ENCODE measurements around the gene PCDHGA10.
"Not testable (repeated sequence)": the region's sequence is repeated elsewhere in the genome, so short reads cannot be mapped to it uniquely, and the experiment has no call there.

The PCDHGA10 gene

GRCh38 chr5:141431286-141431685 is 18.5 kb downstream of the PCDHGA10 start:
- Mint-ChIP-seq H3K9me3 (ENCODE audit: low read depth) (peaks cover 4% of the 10 kb centered on the region), H3K36me3 (peaks cover 16% of the 10 kb centered on the region), H3K27ac (no peak overlapping the region), H3K4me3 (peak overlapping the region; percentile 82), H3K27me3 (peaks cover 41% of the 10 kb centered on the region), H3K4me1 (ENCODE audit: low read depth) (peaks cover 10% of the 10 kb centered on the region)

GRCh38 chr5:141432308-141432707 is 19.5 kb downstream of the PCDHGA10 start:
- not testable (repeated sequence) for H3K4me1 Mint-ChIP-seq (ENCODE audit: low read depth); H3K27ac Mint-ChIP-seq; H3K9me3 Mint-ChIP-seq (ENCODE audit: low read depth)
- Mint-ChIP-seq H3K27me3 (peaks cover 40% of the 10 kb centered on the region), H3K36me3 (peaks cover 16% of the 10 kb centered on the region), H3K4me3 (peak overlapping the region; percentile 41)

DNA sequence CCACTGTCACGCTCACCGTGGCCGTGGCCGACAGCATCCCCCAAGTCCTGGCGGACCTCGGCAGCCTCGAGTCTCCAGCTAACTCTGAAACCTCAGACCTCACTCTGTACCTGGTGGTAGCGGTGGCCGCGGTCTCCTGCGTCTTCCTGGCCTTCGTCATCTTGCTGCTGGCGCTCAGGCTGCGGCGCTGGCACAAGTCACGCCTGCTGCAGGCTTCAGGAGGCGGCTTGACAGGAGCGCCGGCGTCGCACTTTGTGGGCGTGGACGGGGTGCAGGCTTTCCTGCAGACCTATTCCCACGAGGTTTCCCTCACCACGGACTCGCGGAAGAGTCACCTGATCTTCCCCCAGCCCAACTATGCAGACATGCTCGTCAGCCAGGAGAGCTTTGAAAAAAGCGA is 19.9 kb downstream of the PCDHGA10 start:
- H3K4me3 Mint-ChIP-seq; H3K27ac Mint-ChIP-seq; H3K4me1 Mint-ChIP-seq (ENCODE audit: low read depth); H3K9me3 Mint-ChIP-seq (ENCODE audit: low read depth): not testable (repeated sequence)
- Mint-ChIP-seq H3K27me3 (peaks cover 40% of the 10 kb centered on the region), H3K36me3 (peaks cover 16% of the 10 kb centered on the region)

DNA sequence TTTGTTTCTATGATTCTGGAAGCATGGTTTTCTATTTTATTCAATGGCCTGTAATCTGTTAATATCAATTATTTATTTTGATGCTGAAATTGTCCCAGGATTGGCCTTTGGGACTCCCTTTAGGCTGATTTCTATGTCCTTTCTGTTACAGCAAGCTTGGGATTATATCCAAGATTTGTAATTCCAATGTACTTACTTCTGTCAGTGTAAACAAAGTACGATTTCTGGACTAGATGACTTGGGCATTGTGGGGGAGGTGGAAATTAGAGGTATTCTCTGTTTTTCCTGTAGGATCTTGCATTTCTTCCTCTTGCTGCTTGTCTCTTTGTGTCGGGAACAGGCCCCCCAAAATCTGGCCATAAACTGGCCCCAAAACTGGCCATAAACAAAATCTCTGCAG is 21.2 kb downstream of the PCDHGA10 start:
- H3K4me3 Mint-ChIP-seq: no peak overlapping the region
- H3K9me3 Mint-ChIP-seq (ENCODE audit: low read depth): peaks cover 4% of the 10 kb centered on the region

DNA sequence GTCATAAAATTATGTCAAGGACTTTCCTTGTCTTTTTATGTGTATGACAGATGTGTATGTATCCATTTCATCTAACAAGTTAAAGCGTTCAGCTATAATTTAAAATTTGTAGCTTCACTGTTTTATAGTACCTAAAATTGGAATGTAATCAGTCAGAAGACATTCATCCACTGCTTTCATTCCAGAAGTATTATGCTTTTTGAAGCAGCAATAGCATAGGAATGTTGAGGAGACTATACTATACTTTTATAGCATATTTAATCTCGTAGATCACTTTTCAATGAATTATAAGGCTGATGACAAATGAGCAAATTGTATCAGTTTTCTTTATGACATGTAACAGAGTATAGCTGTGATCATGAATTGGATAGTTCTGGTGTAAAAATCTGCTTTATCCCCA is 24.4 kb downstream of the PCDHGA10 start:
- H3K4me1 Mint-ChIP-seq (ENCODE audit: low read depth): no peaks in the 10 kb centered on the region
- no peak overlapping the region for H3K4me3 Mint-ChIP-seq
- H3K36me3 Mint-ChIP-seq: peaks cover 4% of the 10 kb centered on the region
- H3K27ac Mint-ChIP-seq: no peak overlapping the region
- peaks cover 2% of the 10 kb centered on the region for H3K9me3 Mint-ChIP-seq (ENCODE audit: low read depth)
- H3K27me3 Mint-ChIP-seq: peaks cover 25% of the 10 kb centered on the region

More for the DNA sequence above, 21.2 kb downstream of the PCDHGA10 start:
- Mint-ChIP-seq H3K27me3 (peaks cover 38% of the 10 kb centered on the region), H3K27ac (no peak overlapping the region), H3K4me1 (ENCODE audit: low read depth) (peaks cover 10% of the 10 kb centered on the region), H3K36me3 (peaks cover 13% of the 10 kb centered on the region)

GRCh38 chr5:141439411-141440141 is 26.8 kb downstream of the PCDHGA10 start:
- Mint-ChIP-seq H3K27ac (no peak overlapping the region), H3K27me3 (peaks cover 20% of the 10 kb centered on the region), H3K9me3 (ENCODE audit: low read depth) (peaks cover 4% of the 10 kb centered on the region), H3K4me3 (no peak overlapping the region), H3K4me1 (ENCODE audit: low read depth) (no peaks in the 10 kb centered on the region), H3K36me3 (peaks cover 2% of the 10 kb centered on the region)

GRCh38 chr5:141440341-141440740 is 27.6 kb downstream of the PCDHGA10 start:
- no peaks in the 10 kb centered on the region for H3K4me1 Mint-ChIP-seq (ENCODE audit: low read depth)
- H3K4me3 Mint-ChIP-seq: no peak overlapping the region
- H3K36me3 Mint-ChIP-seq: peaks cover 2% of the 10 kb centered on the region
- H3K9me3 Mint-ChIP-seq (ENCODE audit: low read depth): peaks cover 4% of the 10 kb centered on the region
- no peak overlapping the region for H3K27ac Mint-ChIP-seq
- H3K27me3 Mint-ChIP-seq: peaks cover 19% of the 10 kb centered on the region

DNA sequence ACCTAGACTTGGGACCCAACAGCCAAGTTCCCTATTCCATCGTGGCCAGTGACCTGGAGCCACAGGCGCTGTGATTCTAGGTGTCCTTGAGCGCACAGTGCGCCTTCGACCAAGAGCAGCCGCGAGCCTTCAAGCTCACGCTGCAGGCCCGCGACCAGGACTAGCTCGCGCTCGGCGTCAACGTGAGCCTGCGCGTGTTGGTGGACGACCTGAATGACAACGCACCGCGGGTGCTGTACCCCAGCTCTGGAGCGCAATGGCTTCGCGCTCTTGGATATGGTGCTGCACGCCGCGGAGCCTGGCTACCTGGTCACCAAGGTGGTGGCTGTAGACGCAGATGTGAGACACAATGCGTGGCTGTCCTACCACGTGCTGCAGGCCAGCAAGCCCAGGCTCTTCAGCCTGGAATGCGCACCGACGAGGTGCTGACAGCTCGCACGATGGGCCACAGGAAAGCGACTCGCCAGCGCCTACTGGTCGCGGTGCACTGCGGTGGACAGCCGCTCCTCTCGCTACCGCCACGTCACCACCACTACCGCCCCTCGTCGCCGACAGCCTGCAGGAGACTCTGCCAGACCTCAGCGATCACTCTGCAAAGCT is 28.9 kb downstream of the PCDHGA10 start:
- no peaks in the 10 kb centered on the region for H3K4me1 Mint-ChIP-seq (ENCODE audit: low read depth)
- no peak overlapping the region for H3K27ac Mint-ChIP-seq
- peaks cover 2% of the 10 kb centered on the region for H3K36me3 Mint-ChIP-seq
- no peak overlapping the region for H3K4me3 Mint-ChIP-seq
- peaks cover 4% of the 10 kb centered on the region for H3K9me3 Mint-ChIP-seq (ENCODE audit: low read depth)
- peaks cover 19% of the 10 kb centered on the region for H3K27me3 Mint-ChIP-seq

GRCh38 chr5:141465351-141465750 is 52.6 kb downstream of the PCDHGA10 start:
- H3K36me3 Mint-ChIP-seq: peaks cover 3% of the 10 kb centered on the region
- H3K27ac Mint-ChIP-seq: no peak overlapping the region
- H3K27me3 Mint-ChIP-seq: peaks cover 15% of the 10 kb centered on the region
- H3K4me1 Mint-ChIP-seq (ENCODE audit: low read depth): no peaks in the 10 kb centered on the region
- H3K9me3 Mint-ChIP-seq (ENCODE audit: low read depth): no peaks in the 10 kb centered on the region
- H3K4me3 Mint-ChIP-seq: no peak overlapping the region
